Activated CD4-positive, alpha-beta T cell treated with anti-CD3 and anti-CD28 coated beads for 1 hour (primary cell): ENCODE measurements around the gene ACAD9.

Experiments used
- DNase-seq: peaks from one replicate; pipeline ENCODE4 v3.0.0-alpha.2; 2020

The ACAD9 gene

GRCh38 chr3:128942161-128942952, 62.9 kb downstream of the ACAD9 start:
- no peak for DNase-seq

- DNase-seq, result no peak
Measured at GRCh38 chr3:128945041-128945877, 65.8 kb downstream of the ACAD9 start.

GRCh38 chr3:128945878-128946175, 66.4 kb downstream of the ACAD9 start:
- no peak for DNase-seq

GRCh38 chr3:128946411-128946810, 67.0 kb downstream of the ACAD9 start:
- no peak for DNase-seq

- no peak for DNase-seq
Measured at GRCh38 chr3:128949158-128949557, 69.7 kb downstream of the ACAD9 start.

GRCh38 chr3:128950223-128950938, 71.0 kb downstream of the ACAD9 start:
- no peak for DNase-seq

- no peak for DNase-seq
Measured at GRCh38 chr3:128956440-128956839, 77.0 kb downstream of the ACAD9 start.
